ENCODE measurements around the gene NPAS2.

DNA sequence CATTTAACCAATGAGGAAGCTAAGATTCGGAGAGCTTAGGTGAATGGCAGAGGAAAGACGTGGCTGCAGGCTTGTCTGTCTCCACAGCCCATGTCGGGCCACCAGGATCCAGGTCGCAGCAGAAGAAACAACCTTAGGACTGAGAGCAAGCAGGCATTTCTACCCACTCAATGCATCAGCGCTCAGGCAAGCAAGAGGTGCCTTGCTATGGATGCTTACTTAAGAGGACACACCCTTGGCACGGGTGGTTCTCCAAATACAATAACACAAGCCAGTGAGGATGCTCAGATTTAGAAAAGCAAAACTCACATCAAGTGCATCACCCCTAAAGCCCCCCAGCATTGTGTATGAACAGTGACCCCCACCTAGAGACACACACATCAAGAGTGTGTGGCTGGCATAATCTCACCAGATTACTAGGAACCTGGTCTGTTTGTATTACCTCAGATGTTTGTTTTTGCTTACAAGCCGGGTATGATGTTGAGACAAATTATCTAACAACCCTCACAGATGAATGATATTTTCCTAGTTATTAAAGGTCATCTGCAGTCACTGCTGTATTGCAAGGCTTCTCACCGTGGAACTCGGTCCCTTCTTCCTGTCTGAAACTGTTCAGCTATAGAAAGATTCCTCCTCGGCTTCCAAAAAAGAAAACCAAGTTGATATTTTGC lies 34.2 kb upstream of the NPAS2 start:
- TF ChIP-seq, protein P1, sequence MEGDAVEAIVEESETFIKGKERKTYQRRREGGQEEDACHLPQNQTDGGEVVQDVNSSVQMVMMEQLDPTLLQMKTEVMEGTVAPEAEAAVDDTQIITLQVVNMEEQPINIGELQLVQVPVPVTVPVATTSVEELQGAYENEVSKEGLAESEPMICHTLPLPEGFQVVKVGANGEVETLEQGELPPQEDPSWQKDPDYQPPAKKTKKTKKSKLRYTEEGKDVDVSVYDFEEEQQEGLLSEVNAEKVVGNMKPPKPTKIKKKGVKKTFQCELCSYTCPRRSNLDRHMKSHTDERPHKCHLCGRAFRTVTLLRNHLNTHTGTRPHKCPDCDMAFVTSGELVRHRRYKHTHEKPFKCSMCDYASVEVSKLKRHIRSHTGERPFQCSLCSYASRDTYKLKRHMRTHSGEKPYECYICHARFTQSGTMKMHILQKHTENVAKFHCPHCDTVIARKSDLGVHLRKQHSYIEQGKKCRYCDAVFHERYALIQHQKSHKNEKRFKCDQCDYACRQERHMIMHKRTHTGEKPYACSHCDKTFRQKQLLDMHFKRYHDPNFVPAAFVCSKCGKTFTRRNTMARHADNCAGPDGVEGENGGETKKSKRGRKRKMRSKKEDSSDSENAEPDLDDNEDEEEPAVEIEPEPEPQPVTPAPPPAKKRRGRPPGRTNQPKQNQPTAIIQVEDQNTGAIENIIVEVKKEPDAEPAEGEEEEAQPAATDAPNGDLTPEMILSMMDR (IDR thresholded peaks at IDR 0.05) = no peak
- TF ChIP-seq POLR2AphosphoS5 (IDR thresholded peaks at IDR 0.05) = no peak

Measured in esophagus muscularis mucosa (tissue), 3 donors.